OCI-LY1 (cell line): ENCODE measurements around the gene MAN1B1.

ENCODE experiments used
- H2AFZ ChIP-seq: fragments of 200-600 bp; sonication (generic), shearing (Covaris generic); 2 replicates; pipeline ENCODE4 v1.6.0; 2014; ENCODE audit warnings: antibody characterized with exemption, mild to moderate bottlenecking, low read length
- H3F3A ChIP-seq: fragments of 200-600 bp; sonication (generic), shearing (Covaris generic); 2 replicates; pipeline ENCODE4 v1.6.0; 2014; ENCODE audit warnings: mild to moderate bottlenecking, antibody characterized with exemption, low read length, moderate library complexity; ENCODE audit not compliant: insufficient read depth
- H3K27ac ChIP-seq: fragments of 200-600 bp; sonication (generic); 2 replicates; pipeline ENCODE4 v1.5.1; 2014; ENCODE audit warnings: low read length, mixed run types, mild to moderate bottlenecking, low read depth; ENCODE audit not compliant: poor library complexity, severe bottlenecking
- H3K27me3 ChIP-seq: fragments of 200-600 bp; sonication (generic); 2 replicates; pipeline ENCODE4 v1.6.0; 2014; ENCODE audit warnings: antibody characterized with exemption, mild to moderate bottlenecking, low read length, moderate library complexity; ENCODE audit not compliant: insufficient read depth
- H3K36me3 ChIP-seq: fragments of 200-600 bp; sonication (generic); 2 replicates; pipeline ENCODE4 v1.6.1; 2014; ENCODE audit warnings: mild to moderate bottlenecking, antibody characterized with exemption, low read length, moderate library complexity, mixed read lengths; ENCODE audit not compliant: insufficient read depth
- H3K4me1 ChIP-seq: fragments of 200-600 bp; sonication (generic); 2 replicates; pipeline ENCODE4 v1.5.1; 2014; ENCODE audit warnings: mild to moderate bottlenecking, low read length, moderate library complexity; ENCODE audit not compliant: insufficient read depth, severe bottlenecking
- H3K4me2 ChIP-seq: fragments of 200-600 bp; sonication (generic), shearing (Covaris generic); 2 replicates; pipeline ENCODE4 v1.6.1; 2014; ENCODE audit warnings: low read length
- H3K4me3 ChIP-seq: fragments of 200-600 bp; sonication (generic); 2 replicates; pipeline ENCODE4 v1.5.1; 2014; ENCODE audit warnings: low read length, low read depth, mild to moderate bottlenecking, mixed read lengths; ENCODE audit not compliant: poor library complexity, severe bottlenecking
- H3K79me2 ChIP-seq: fragments of 200-600 bp; shearing (Covaris generic); 2 replicates; pipeline ENCODE4 v1.6.1; 2016; ENCODE audit warnings: mixed run types, low read length, mixed read lengths; ENCODE audit not compliant: insufficient read depth
- H3K9ac ChIP-seq: fragments of 200-600 bp; sonication (generic), shearing (Covaris generic); 2 replicates; pipeline ENCODE4 v1.6.1; 2014; ENCODE audit warnings: mild to moderate bottlenecking, low read length, mixed read lengths
- H3K9me2 ChIP-seq: fragments of 200-600 bp; sonication (generic), shearing (Covaris generic); 2 replicates; pipeline ENCODE4 v1.6.1; 2014; ENCODE audit warnings: low read depth, mild to moderate bottlenecking, low read length, mixed read lengths
- H3K9me3 ChIP-seq: fragments of 200-600 bp; shearing (Covaris generic); 2 replicates; pipeline ENCODE4 v1.6.1; 2014; ENCODE audit warnings: low read length, mixed read lengths
- H4K20me1 ChIP-seq: fragments of 200-600 bp; sonication (generic), shearing (Covaris generic); 2 replicates; pipeline ENCODE4 v1.6.0; 2016; ENCODE audit warnings: mild to moderate bottlenecking, low read length; ENCODE audit not compliant: insufficient read depth
- CTCF ChIP-seq: fragments of 200-600 bp; sonication (generic), shearing (Covaris generic); IDR thresholded peaks from 2 replicates; pipeline ENCODE4 v1.5.1; 2017; ENCODE audit warnings: mild to moderate bottlenecking, antibody characterized with exemption, low read length, moderate library complexity, mixed read lengths
- EZH2 ChIP-seq: fragments of 200-600 bp; sonication (generic), shearing (Covaris generic); IDR thresholded peaks from 2 replicates; pipeline ENCODE4 v1.8.0; 2017; ENCODE audit warnings: borderline replicate concordance, mixed run types, mild to moderate bottlenecking, antibody characterized with exemption, low read length, moderate library complexity, mixed read lengths

MAN1B1 gene

GRCh38 chr9:137115394-137116026, 28.7 kb downstream of the MAN1B1 start:
- TF ChIP-seq CTCF (no peak), EZH2 (no peak)
- peak overlapping the region; percentile 86 for H3K4me3 ChIP-seq
- no peaks in the 10 kb centered on the region for H3K9me3 ChIP-seq
- no peaks in the 10 kb centered on the region for H3K79me2 ChIP-seq
- no peaks in the 10 kb centered on the region for H3F3A ChIP-seq
- peaks cover 26% of the 10 kb centered on the region for H3K36me3 ChIP-seq
- no peak overlapping the region for H2AFZ ChIP-seq
- H3K4me2 ChIP-seq: peak overlapping the region; percentile 89
- peaks cover 28% of the 10 kb centered on the region for H3K4me1 ChIP-seq
- no peaks in the 10 kb centered on the region for H3K9me2 ChIP-seq
- no peak overlapping the region for H3K27ac ChIP-seq
- H4K20me1 ChIP-seq: no peaks in the 10 kb centered on the region
- H3K9ac ChIP-seq: peak overlapping the region; percentile 81; the same call in 1 of the 2 replicates
- H3K27me3 ChIP-seq: no peaks in the 10 kb centered on the region

- no peaks in the 10 kb centered on the region for H3K9me2 ChIP-seq
- no peaks in the 10 kb centered on the region for H3K9me3 ChIP-seq
- no peak overlapping the region for H3K4me2 ChIP-seq
- H3K79me2 ChIP-seq: no peaks in the 10 kb centered on the region
- no peaks in the 10 kb centered on the region for H3K27me3 ChIP-seq
- no peak overlapping the region for H2AFZ ChIP-seq
- H3F3A ChIP-seq: no peaks in the 10 kb centered on the region
- peaks cover 32% of the 10 kb centered on the region for H3K4me1 ChIP-seq
- no peaks in the 10 kb centered on the region for H4K20me1 ChIP-seq
- H3K4me3 ChIP-seq: no peak overlapping the region
- H3K27ac ChIP-seq: no peak overlapping the region
- TF ChIP-seq EZH2 (no peak), CTCF (no peak)
- no peak overlapping the region for H3K9ac ChIP-seq
- H3K36me3 ChIP-seq: peaks cover 21% of the 10 kb centered on the region
Observed at GRCh38 chr9:137116027-137116507, 29.3 kb downstream of the MAN1B1 start.

- Histone ChIP-seq H3F3A (no peaks in the 10 kb centered on the region), H3K4me3 (no peak overlapping the region), H3K4me2 (no peak overlapping the region), H3K27ac (no peak overlapping the region), H3K27me3 (no peaks in the 10 kb centered on the region), H3K4me1 (peaks cover 35% of the 10 kb centered on the region), H3K79me2 (no peaks in the 10 kb centered on the region), H3K36me3 (peaks cover 16% of the 10 kb centered on the region), H3K9me3 (no peaks in the 10 kb centered on the region), H2AFZ (no peak overlapping the region), H3K9me2 (no peaks in the 10 kb centered on the region), H3K9ac (no peak overlapping the region), H4K20me1 (no peaks in the 10 kb centered on the region)
- no peak for TF ChIP-seq EZH2
- no peak for TF ChIP-seq CTCF
Observed at GRCh38 chr9:137116728-137117127, 29.9 kb downstream of the MAN1B1 start.
